HG03565 (cell line): ENCODE results near the gene GDPD2.

Experiments used
- ATAC-seq: cut with Tn5 transposase; IDR thresholded peaks from one replicate; pipeline ENCODE4 v1.9.1; 2021; ENCODE audit warnings: mild to moderate bottlenecking, moderate library complexity; ENCODE audit not compliant: unreplicated experiment

Gene GDPD2

GRCh38 chrX:70437921-70438665, 15.0 kb downstream of the GDPD2 start:
- no peak for ATAC-seq

- no peak for ATAC-seq
Observed at GRCh38 chrX:70439016-70439415, 15.9 kb downstream of the GDPD2 start.

- no peak for ATAC-seq
Observed at GRCh38 chrX:70442224-70442623, 19.1 kb downstream of the GDPD2 start.

GRCh38 chrX:70444326-70444945, 21.3 kb downstream of the GDPD2 start, which contains the start of gene DLG3:
Gene DLG3 (plus strand): TSS chrX:70444835. CDS start chrX:70445202, 367 bp downstream.
- no peak for ATAC-seq

GRCh38 chrX:70444946-70445656, 22.0 kb downstream of the GDPD2 start:
- ATAC-seq, result no peak

GRCh38 chrX:70445951-70446350, 22.8 kb downstream of the GDPD2 start:
- ATAC-seq, result no peak

GRCh38 chrX:70446380-70447350, 23.6 kb downstream of the GDPD2 start:
- ATAC-seq, result no peak

- no peak for ATAC-seq
Observed at GRCh38 chrX:70449457-70449966, 26.4 kb downstream of the GDPD2 start.

- ATAC-seq, result no peak
Observed at GRCh38 chrX:70452143-70452733, 29.1 kb downstream of the GDPD2 start.

GRCh38 chrX:70453024-70453618, 30.0 kb downstream of the GDPD2 start:
- ATAC-seq, result no peak

GRCh38 chrX:70454441-70455365, 31.6 kb downstream of the GDPD2 start:
- ATAC-seq, result no peak

- no peak for ATAC-seq
Observed at GRCh38 chrX:70455366-70456202, 32.5 kb downstream of the GDPD2 start.

- no peak for ATAC-seq
Observed at GRCh38 chrX:70456256-70456655, 33.1 kb downstream of the GDPD2 start.

GRCh38 chrX:70461026-70461425, 37.9 kb downstream of the GDPD2 start:
- no peak for ATAC-seq

- no peak for ATAC-seq
Observed at GRCh38 chrX:70464051-70464450, 40.9 kb downstream of the GDPD2 start.

GRCh38 chrX:70466968-70467367, 43.9 kb downstream of the GDPD2 start:
- ATAC-seq, result no peak

GRCh38 chrX:70468709-70469108, 45.6 kb downstream of the GDPD2 start:
- ATAC-seq, result no peak

- ATAC-seq, result peak; percentile 73
Observed at GRCh38 chrX:70470850-70471289, 47.8 kb downstream of the GDPD2 start.
